Endothelial cell of umbilical vein (primary cell): ENCODE data around the gene SLC46A3. TPM values are rescaled to one million over a fixed set of nuclear protein-coding genes. Genes with fewer than 3 reads are reported as not detected.

ENCODE experiments used
- BruUV-seq: library from RNA; stranded (reverse); fragments of 400-500 nt; replicated peaks from 2 replicates; lab custom pipeline; 2021; lab: Mats Ljungman, UMichigan
- CTCF ChIA-PET: fragments of 300-600, 350-600 bp; sonication (Branson Sonifier 250); formaldehyde crosslinking; loops from one replicate; lab custom pipeline; 2021; ENCODE audit warnings: antibody characterized with exemption, inconsistent platforms; lab: Charles Lee
- POLR2A ChIA-PET: fragments of 300-600, 350-600 bp; sonication (Branson Sonifier 250); formaldehyde crosslinking; loops from one replicate; lab custom pipeline; 2021; ENCODE audit warnings: antibody characterized with exemption, inconsistent platforms; lab: Charles Lee
- DNase-seq: peaks from one replicate; pipeline ENCODE4 v3.0.0-alpha.2; 2011; ENCODE audit warnings: low read depth, low spot score
- FAIRE-seq: peaks from 2 replicates; lab custom pipeline; 2011; peaks lifted over from hg19 to GRCh38; lab: Jason Lieb, UNC
- H2AFZ ChIP-seq: 2 replicates; pipeline ENCODE4 v1.6.0; 2012; ENCODE audit warnings: low read depth, low read length, control low read depth, inconsistent platforms
- H3K27ac ChIP-seq: 2 replicates; pipeline ENCODE4 v1.5.1; 2011; ENCODE audit warnings: low read depth, mild to moderate bottlenecking, control low read depth, low read length, moderate library complexity; ENCODE audit not compliant: insufficient read depth
- H3K27me3 ChIP-seq, 2 experiments: 2 replicates each; pipeline versions ENCODE4 v1.6.0 to v1.6.1; 2011; ENCODE audit warnings: low read length in 2 of 2, mixed read lengths in 1 of 2; ENCODE audit not compliant: control insufficient read depth in 2 of 2, insufficient read depth in 2 of 2
- H3K36me3 ChIP-seq, 2 experiments: 2 replicates in 1 of 2; 3 replicates in 1 of 2; pipeline ENCODE4 v1.5.1; 2011; ENCODE audit warnings: low read length in 2 of 2, mild to moderate bottlenecking in 1 of 2, moderate library complexity in 1 of 2; ENCODE audit not compliant: control insufficient read depth in 2 of 2, insufficient read depth in 2 of 2; ENCODE audit errors: extremely low read depth in 1 of 2
- H3K4me1 ChIP-seq: 3 replicates; pipeline ENCODE4 v1.5.1; 2011; ENCODE audit warnings: mild to moderate bottlenecking, low read length; ENCODE audit not compliant: control insufficient read depth, insufficient read depth; ENCODE audit errors: extremely low read depth
- H3K4me2 ChIP-seq: 2 replicates; pipeline ENCODE4 v1.6.1; 2011; ENCODE audit warnings: low read length, control low read depth, mixed read lengths; ENCODE audit not compliant: insufficient read depth
- H3K4me3 ChIP-seq, 3 experiments: fragments of 200-600 bp in 1 of 3; sonication (generic), shearing (Covaris generic) in 1 of 3; replicated peaks in 1 of 3; 2 replicates each; pipeline ENCODE4 v1.5.1; 2011 to 2016; ENCODE audit warnings: control low read depth in 3 of 3, low read length in 3 of 3, mild to moderate bottlenecking in 2 of 3, inconsistent platforms in 1 of 3, low read depth in 1 of 3, moderate library complexity in 1 of 3; ENCODE audit not compliant: insufficient read depth in 1 of 3
- H3K79me2 ChIP-seq: 2 replicates; pipeline ENCODE4 v1.6.0; 2012; ENCODE audit warnings: low read length, inconsistent platforms; ENCODE audit not compliant: control insufficient read depth, insufficient read depth
- H3K9ac ChIP-seq: replicated peaks from 2 replicates; pipeline ENCODE3; 2011; ENCODE audit warnings: low read length, control low read depth; ENCODE audit not compliant: insufficient read depth; ENCODE audit errors: extremely low read depth
- H3K9me1 ChIP-seq: replicated peaks from 3 replicates; pipeline ENCODE4 v1.6.0; 2011; ENCODE audit warnings: mild to moderate bottlenecking, low read length; ENCODE audit not compliant: control insufficient read depth, insufficient read depth; ENCODE audit errors: extremely low read depth
- H3K9me3 ChIP-seq: replicated peaks from 2 replicates; pipeline ENCODE4 v1.5.1; 2012; ENCODE audit warnings: low read length, inconsistent platforms; ENCODE audit not compliant: control insufficient read depth, insufficient read depth
- H4K20me1 ChIP-seq: replicated peaks from 2 replicates; pipeline ENCODE3; 2011; ENCODE audit warnings: mild to moderate bottlenecking, low read length; ENCODE audit not compliant: control insufficient read depth, insufficient read depth; ENCODE audit errors: extremely low read depth
- EZH2 ChIP-seq: IDR thresholded peaks from 2 replicates; pipeline ENCODE4 v1.6.1; 2012; ENCODE audit warnings: borderline replicate concordance, low read depth, mild to moderate bottlenecking, moderate library complexity, low read length, inconsistent platforms; ENCODE audit not compliant: severe bottlenecking
- FOS ChIP-seq: IDR thresholded peaks from 2 replicates; pipeline ENCODE4 v1.6.1; 2011; ENCODE audit warnings: mild to moderate bottlenecking, low read length, moderate library complexity, borderline replicate concordance; ENCODE audit not compliant: insufficient read depth
- GATA2 ChIP-seq: IDR thresholded peaks from 2 replicates; pipeline ENCODE4 v1.7.0; 2011; ENCODE audit warnings: low read depth, mild to moderate bottlenecking, moderate library complexity, mixed read lengths, low read length; ENCODE audit not compliant: insufficient read length, insufficient read depth
- JUN ChIP-seq: IDR thresholded peaks from 2 replicates; pipeline ENCODE4 v1.6.1; 2011; ENCODE audit warnings: borderline replicate concordance, low read depth; ENCODE audit not compliant: insufficient read length, insufficient read depth
- MAX ChIP-seq: IDR thresholded peaks from 2 replicates; pipeline ENCODE4 v1.6.1; 2011; ENCODE audit not compliant: insufficient read depth, insufficient read length
- MYC ChIP-seq: IDR thresholded peaks from one replicate; pipeline ENCODE4 v1.6.1; 2011; ENCODE audit warnings: mild to moderate bottlenecking, low read depth, low read length
- POLR2A ChIP-seq: IDR thresholded peaks from 2 replicates; pipeline ENCODE4 v1.6.1; 2012; ENCODE audit warnings: low read depth, mild to moderate bottlenecking, control low read depth, low read length
- POLR2AphosphoS5 ChIP-seq: IDR thresholded peaks from 2 replicates; pipeline ENCODE4 v1.6.1; 2012; ENCODE audit warnings: low read depth, mild to moderate bottlenecking, control low read depth, low read length, moderate library complexity; ENCODE audit not compliant: insufficient read depth
- dilution Hi-C: fragments of 300-500 bp; cut with MboI; formaldehyde crosslinking; loops from one replicate; pipeline ENCODE4 v1.15.0; 2019; ENCODE audit warnings: low sequenced_read_pairs; ENCODE audit not compliant: extremely low pct_ligation_motif_present
- intact Hi-C: fragments of 100-400 bp; cut with micrococcal nuclease; formaldehyde crosslinking; loops from one replicate; pipeline ENCODE4 v1.10.0; 2022
- polyA plus RNA-seq, 4 experiments: library from polyadenylated mRNA; depleted of rRNA in 3 of 4; stranded (reverse) in 3 of 4; unstranded in 1 of 4; fragments of >200 nt; gene quantifications; 2 replicates each; pipeline versions ENCODE4 v1.2.1 to v1.2.3, GENCODE V29; 2011 to 2012; ENCODE audit warnings: missing spikeins in 1 of 4
- total RNA-seq: library from RNA; stranded (reverse); gene quantifications from 2 replicates; pipeline ENCODE4 v1.2.3, GENCODE V29; 2021

SLC46A3 gene
- total and polyA plus RNA-seq, 2 donors (not counting 3 experiments of a cell fraction or from before 2014, with no cell fraction given) = 2.0 to 2.1 TPM

GRCh38 chr13:28728642-28729041, 9.9 kb upstream of the SLC46A3 start:
- no peak overlapping the region for H3K9ac ChIP-seq
- DNase-seq (no peak), FAIRE-seq (no peak)
- H3K4me2 ChIP-seq = no peak overlapping the region
- CTCF ChIA-PET = interaction anchor here (2.7 kb wide), 1 partner anchor 68 kb away, joined by 9 read pairs; no protein-coding TSS in a partner anchor
- no peaks in the 10 kb centered on the region for H3K9me3 ChIP-seq
- POLR2A ChIA-PET = no interaction called here
- H3K4me3 ChIP-seq = no peak overlapping the region
- H3K36me3 ChIP-seq = no peaks in the 10 kb centered on the region
- H4K20me1 ChIP-seq = no peaks in the 10 kb centered on the region
- H3K79me2 ChIP-seq = no peaks in the 10 kb centered on the region
- no peak for TF ChIP-seq FOS
- no peak overlapping the region for H2AFZ ChIP-seq
- no TSS peak for BruUV-seq
- H3K4me1 ChIP-seq = no peaks in the 10 kb centered on the region
- no peak overlapping the region for H3K27ac ChIP-seq
- dilution Hi-C loops (no loop called here), intact Hi-C loops (no loop called here)
- H3K27me3 ChIP-seq = peaks cover 5 to 11% of the 10 kb centered on the region in 2 experiments
- no peaks in the 10 kb centered on the region for H3K9me1 ChIP-seq

GRCh38 chr13:28725046-28725610, 6.4 kb upstream of the SLC46A3 start:
- CTCF ChIA-PET = no interaction called here
- Histone ChIP-seq H3K79me2 (no peaks in the 10 kb centered on the region), H3K4me3 (no peak overlapping the region), H3K4me1 (no peaks in the 10 kb centered on the region), H2AFZ (no peak overlapping the region), H4K20me1 (no peaks in the 10 kb centered on the region), H3K27me3 (peaks cover 3 to 11% of the 10 kb centered on the region in 2 experiments), H3K36me3 (no peaks in the 10 kb centered on the region), H3K9me1 (no peaks in the 10 kb centered on the region), H3K9ac (no peak overlapping the region), H3K4me2 (no peak overlapping the region), H3K9me3 (no peaks in the 10 kb centered on the region), H3K27ac (no peak overlapping the region)
- no TSS peak for BruUV-seq
- FAIRE-seq (no peak), DNase-seq (no peak)
- intact Hi-C loops (no loop called here), dilution Hi-C loops (no loop called here)
- POLR2A ChIA-PET = no interaction called here
- TF ChIP-seq GATA2 (no peak), EZH2 (no peak), POLR2A (no peak), JUN (no peak), POLR2AphosphoS5 (no peak), MYC (no peak), FOS (no peak), MAX (no peak)
